Measurements from ENCODE around the gene ARHGAP21. TPM values are rescaled to one million over a fixed set of nuclear protein-coding genes. Genes with fewer than 3 reads are reported as not detected.

The ARHGAP21 gene
- polyA plus RNA-seq, 2 of the 4 experiments (the other 2 are of a cell fraction): 30.5 to 84.4 TPM

GRCh38 chr10:24748214-24748613, 24.5 kb upstream of the ARHGAP21 start:
- CTCF ChIA-PET: no interaction called here
- ATAC-seq (no peak), FAIRE-seq (no peak), DNase-seq (ENCODE audit: low read depth in 1 of 2, low spot score in 1 of 2) (no peak)
- Histone ChIP-seq H3K27ac (no peak overlapping the region), H3K4me2 (no peak overlapping the region), H3K4me3 (no peak overlapping the region), H3K4me1 (no peaks in the 10 kb centered on the region), H3K9me3 (no peaks in the 10 kb centered on the region)
- TF ChIP-seq NPAS2 (CRISPR knock-in tag; IDR thresholded peaks at IDR 0.05; ENCODE audit: borderline replicate concordance) (no peak), EP300 (IDR thresholded peaks at IDR 0.05) (no peak), CEBPB (IDR thresholded peaks at IDR 0.05) (no peak), HMGXB4 (CRISPR knock-in tag; IDR thresholded peaks at IDR 0.05; ENCODE audit: borderline replicate concordance) (no peak), HOXB5 (CRISPR knock-in tag; IDR thresholded peaks at IDR 0.05) (no peak), TFCP2L1 (CRISPR knock-in tag; IDR thresholded peaks at IDR 0.05) (no peak), JUNB (IDR thresholded peaks at IDR 0.05) (no peak)
- POLR2A ChIA-PET: no interaction called here
- 75% methylated on average over 4 of the region's 4 CpGs for WGBS (ENCODE audit: missing lambda C conversion rate)

DNA sequence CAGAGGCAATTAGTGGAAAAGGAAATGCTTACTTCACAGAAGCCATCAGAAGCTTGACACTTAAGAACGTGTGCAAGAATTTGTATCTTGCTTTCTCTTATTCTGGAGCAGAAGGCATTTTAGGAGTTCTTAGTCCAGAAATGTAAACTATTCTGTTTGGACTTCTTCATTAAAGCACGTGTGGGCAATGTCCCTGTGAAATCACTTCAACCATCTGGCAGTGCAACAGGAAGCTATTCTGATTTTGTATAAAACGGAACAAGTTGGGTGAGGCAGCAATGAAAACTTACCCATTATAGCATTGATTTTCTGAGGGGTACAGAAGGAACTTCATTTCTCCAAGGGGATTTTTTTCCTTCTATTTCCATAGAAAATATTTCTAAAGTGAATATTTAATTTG, 21.3 kb upstream of the ARHGAP21 start:
- DNase-seq (ENCODE audit: low read depth in 1 of 2, low spot score in 1 of 2) (no peak), FAIRE-seq (no peak), ATAC-seq (no peak)
- Histone ChIP-seq H3K4me1 (no peaks in the 10 kb centered on the region), H3K9me3 (no peaks in the 10 kb centered on the region), H3K4me3 (no peak overlapping the region), H3K4me2 (no peak overlapping the region), H3K27ac (no peak overlapping the region)
- POLR2A ChIA-PET: no interaction called here
- CTCF ChIA-PET: interaction anchor here (1.4 kb wide), 1 partner anchor 11 kb away, joined by 6 read pairs; no protein-coding TSS in a partner anchor
- TF ChIP-seq MAZ (IDR thresholded peaks at IDR 0.05; ENCODE audit: borderline replicate concordance, low read depth, low read length): no peak
- TF ChIP-seq RFX5 (IDR thresholded peaks at IDR 0.05): no peak
- no peak for TF ChIP-seq RAD21 (conservative IDR thresholded peaks at IDR 0.05 in 1 of 2, IDR thresholded peaks at IDR 0.05 in 1 of 2)
- no peak for TF ChIP-seq KDM1A (IDR thresholded peaks at IDR 0.05; ENCODE audit: low read depth)
- TF ChIP-seq, protein P1, sequence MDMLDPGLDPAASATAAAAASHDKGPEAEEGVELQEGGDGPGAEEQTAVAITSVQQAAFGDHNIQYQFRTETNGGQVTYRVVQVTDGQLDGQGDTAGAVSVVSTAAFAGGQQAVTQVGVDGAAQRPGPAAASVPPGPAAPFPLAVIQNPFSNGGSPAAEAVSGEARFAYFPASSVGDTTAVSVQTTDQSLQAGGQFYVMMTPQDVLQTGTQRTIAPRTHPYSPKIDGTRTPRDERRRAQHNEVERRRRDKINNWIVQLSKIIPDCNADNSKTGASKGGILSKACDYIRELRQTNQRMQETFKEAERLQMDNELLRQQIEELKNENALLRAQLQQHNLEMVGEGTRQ (IDR thresholded peaks at IDR 0.05): no peak
- WGBS (ENCODE audit: missing lambda C conversion rate): 69% methylated on average over 3 of the region's 3 CpGs

DNA sequence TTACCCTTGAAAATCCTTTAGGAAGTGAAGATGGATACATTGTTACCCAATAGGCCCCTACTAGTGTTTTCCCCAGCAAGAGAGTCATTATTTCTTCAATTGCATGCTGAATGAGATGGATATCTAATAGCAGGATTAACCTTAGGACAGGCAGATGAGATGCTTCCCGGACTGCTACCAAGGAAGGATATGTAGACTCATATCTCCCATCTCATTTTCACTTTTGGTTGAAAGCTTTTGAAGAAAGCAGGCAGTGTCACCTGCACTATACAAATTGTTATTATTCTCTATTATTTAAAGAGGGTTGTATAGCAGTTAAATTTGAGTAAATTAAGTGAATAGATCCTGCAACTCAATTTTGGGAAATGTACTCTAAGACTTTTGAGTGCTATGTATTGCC, 17.0 kb upstream of the ARHGAP21 start:
- FAIRE-seq (no peak), ATAC-seq (no peak), DNase-seq (ENCODE audit: low read depth in 1 of 2, low spot score in 1 of 2) (no peak)
- Histone ChIP-seq H3K4me3 (no peak overlapping the region), H3K27ac (no peak overlapping the region), H3K9me3 (no peaks in the 10 kb centered on the region), H3K4me1 (no peaks in the 10 kb centered on the region), H3K4me2 (no peak overlapping the region)
- 69% methylated on average over 1 of the region's 1 CpG for WGBS (ENCODE audit: missing lambda C conversion rate)
- POLR2A ChIA-PET: no interaction called here
- TF ChIP-seq, protein P2, sequence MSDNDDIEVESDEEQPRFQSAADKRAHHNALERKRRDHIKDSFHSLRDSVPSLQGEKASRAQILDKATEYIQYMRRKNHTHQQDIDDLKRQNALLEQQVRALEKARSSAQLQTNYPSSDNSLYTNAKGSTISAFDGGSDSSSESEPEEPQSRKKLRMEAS (IDR thresholded peaks at IDR 0.05): no peak
- TF ChIP-seq CBX2 (IDR thresholded peaks at IDR 0.05; ENCODE audit: borderline replicate concordance, low read depth) (no peak), JUNB (IDR thresholded peaks at IDR 0.05) (no peak), CBX8 (IDR thresholded peaks at IDR 0.05) (no peak), PBX3 (IDR thresholded peaks at IDR 0.05) (no peak), CHD4 (IDR thresholded peaks at IDR 0.05; ENCODE audit: borderline replicate concordance) (no peak), CEBPB (IDR thresholded peaks at IDR 0.05) (no peak), ATOH8 (CRISPR knock-in tag; IDR thresholded peaks at IDR 0.05; ENCODE audit: low read depth) (no peak), TP53 (CRISPR knock-in tag; IDR thresholded peaks at IDR 0.05) (no peak), RAD21 (conservative IDR thresholded peaks at IDR 0.05 in 1 of 2, IDR thresholded peaks at IDR 0.05 in 1 of 2) (no peak), HOXB13 (CRISPR knock-in tag; IDR thresholded peaks at IDR 0.05; ENCODE audit: low read depth) (no peak)
- TF ChIP-seq, protein P1 (IDR thresholded peaks at IDR 0.05): no peak
- CTCF ChIA-PET: no interaction called here

Measured in A549 (cell line).